DMS53 (cell line): Measurements from ENCODE around the gene VAV1.
"Not testable (repeated sequence)": the region's sequence is repeated elsewhere in the genome, so short reads cannot be mapped to it uniquely, and the experiment has no call there.

Experiments
- DNase-seq: peaks from one replicate; lab custom pipeline; 2025; lab: John Stamatoyannopoulos, UW

The VAV1 gene

GRCh38 chr19:6790194-6791128 is 18.0 kb downstream of the VAV1 start:
- DNase-seq, result no peak

- DNase-seq, result no peak
Measured at GRCh38 chr19:6791237-6791636, 18.7 kb downstream of the VAV1 start.

GRCh38 chr19:6793411-6793810 is 20.9 kb downstream of the VAV1 start:
- no peak for DNase-seq

- no peak for DNase-seq
Measured at GRCh38 chr19:6793973-6794372, 21.5 kb downstream of the VAV1 start.

DNA sequence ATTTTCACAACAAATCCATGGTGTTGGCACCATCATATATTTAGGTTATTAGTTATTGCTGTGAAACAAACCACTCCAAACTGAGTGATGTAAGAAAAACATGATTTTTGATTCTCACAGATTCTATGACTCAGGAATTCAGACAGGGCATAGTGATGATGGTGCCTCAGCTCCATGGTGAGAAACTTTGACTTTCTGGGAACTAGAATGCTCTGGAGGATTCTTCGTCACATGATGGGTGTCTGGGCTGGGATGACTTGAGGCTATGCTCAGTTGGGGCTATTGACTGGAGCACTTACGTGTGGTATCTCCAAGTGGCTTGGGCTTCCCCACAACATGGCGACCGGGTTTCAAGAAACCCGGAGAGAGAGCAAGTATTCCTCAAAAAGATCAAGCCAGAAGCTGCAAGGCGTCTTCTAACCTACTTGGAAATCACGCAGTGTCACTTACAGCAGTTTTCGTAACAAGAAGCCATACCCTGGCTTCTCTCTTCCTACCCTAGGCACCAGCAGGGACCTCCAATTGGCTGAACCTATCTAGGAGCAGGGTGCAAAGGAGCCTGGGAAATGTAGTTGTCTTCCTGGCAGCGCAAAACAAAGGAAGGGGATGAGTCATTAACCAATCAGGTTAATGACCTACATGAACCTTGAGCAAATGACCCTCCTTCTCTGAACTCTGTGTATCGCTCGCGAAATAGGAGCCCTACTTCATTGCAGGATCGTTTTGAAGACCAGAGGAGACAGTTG is 22.4 kb downstream of the VAV1 start:
- no peak for DNase-seq

- DNase-seq, result no peak
Measured at GRCh38 chr19:6796278-6796677, 23.8 kb downstream of the VAV1 start.

DNA sequence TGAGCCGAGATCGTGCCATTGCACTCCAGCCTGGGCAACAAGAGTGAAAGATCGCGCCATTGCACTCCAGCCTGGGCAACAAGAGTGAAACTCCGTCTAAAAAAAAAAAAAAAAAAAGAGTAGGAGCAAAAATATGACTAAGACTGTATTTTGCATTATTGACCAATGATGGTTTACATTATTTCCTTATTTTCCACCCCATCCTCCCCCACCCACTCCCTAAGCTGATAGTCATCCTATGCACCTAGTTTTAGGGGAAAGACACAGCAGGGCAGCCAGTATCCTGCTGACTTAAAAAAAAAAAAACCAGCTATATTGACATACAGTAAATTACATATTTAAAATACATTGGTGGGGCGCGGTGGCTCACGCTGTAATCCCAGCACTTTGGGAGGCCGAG is 25.1 kb downstream of the VAV1 start:
- no peak for DNase-seq

DNA sequence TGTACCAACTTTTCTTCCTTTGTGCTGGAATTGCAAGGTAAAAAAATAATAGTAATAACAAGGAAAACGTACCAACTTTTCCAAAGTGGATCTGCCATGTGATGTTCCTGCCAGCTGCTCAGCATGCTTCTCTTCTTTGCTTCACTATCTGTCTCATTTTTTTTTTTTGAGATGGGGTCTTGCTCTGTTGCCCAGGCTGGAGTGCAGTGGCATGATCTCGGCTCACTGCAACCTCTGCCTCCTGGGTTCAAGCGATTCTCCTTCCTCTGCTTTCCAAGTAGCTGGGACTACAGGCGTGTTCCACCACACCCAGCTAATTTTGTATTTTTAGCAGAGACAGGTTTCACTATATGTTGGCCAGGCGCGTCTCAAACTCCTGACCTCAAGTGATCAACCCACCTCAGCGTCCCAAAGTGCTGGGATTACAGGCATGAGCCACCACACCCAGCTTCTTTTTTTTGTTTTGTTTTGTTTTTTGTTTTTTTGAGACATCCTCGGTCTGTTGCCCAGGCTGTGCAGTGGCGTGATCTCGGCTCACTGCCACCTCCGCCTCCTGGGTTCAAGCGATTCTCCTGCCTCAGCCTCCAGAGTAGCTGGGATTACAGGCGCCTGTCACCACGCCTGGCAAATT is 27.8 kb downstream of the VAV1 start:
- DNase-seq, result not testable (repeated sequence)

GRCh38 chr19:6800991-6801484 is 28.5 kb downstream of the VAV1 start:
- DNase-seq, result no peak

DNA sequence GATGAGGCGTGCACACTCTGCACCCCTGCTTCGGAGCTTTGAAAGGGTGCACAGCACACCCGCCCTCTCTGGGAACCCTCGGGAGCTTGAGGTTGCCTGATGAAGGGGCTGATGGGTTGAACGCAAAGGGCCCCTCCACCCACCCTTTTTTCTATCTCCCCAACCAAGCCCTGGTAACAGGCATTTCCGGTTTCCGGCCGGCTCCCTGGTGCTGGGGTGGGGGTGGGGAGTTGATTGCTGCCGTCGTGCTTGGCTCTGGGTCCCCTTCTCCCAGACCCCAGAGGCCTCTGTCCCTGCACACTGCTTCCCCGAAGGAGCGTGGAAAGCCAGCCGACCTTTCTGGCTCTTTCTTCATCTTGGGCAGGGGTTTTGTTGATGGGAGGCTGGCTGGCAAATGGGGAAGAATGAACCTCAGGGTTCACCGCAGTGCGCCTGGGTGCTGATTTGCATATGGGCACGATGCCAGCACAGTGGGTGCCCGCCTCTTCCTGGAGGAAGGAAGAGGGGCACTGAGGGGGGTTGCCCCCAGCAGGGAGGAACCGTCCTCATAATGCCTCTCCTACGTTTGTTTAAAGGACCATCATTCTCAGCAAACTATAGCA is 29.1 kb downstream of the VAV1 start:
- DNase-seq, result no peak

- DNase-seq, result no peak
Measured at GRCh38 chr19:6802336-6803035, 30.0 kb downstream of the VAV1 start.

DNA sequence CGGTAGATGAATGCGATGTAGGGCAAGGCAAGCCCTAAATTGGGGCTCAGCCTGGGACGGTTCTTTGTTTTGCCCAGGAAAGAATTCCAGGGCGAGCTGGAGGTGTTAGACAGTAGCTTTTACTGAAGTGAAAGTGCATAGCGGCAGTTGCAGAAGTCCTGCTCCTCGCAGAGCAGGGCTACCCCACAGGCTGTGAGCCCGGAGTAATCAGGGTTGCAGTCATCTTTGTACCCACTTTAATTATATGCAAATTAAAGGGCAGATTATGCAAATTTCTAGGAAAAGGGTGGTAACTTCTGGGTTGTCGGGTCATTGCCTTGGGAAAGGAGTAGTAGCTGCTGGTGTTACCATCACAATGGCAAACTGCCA is 30.5 kb downstream of the VAV1 start:
- DNase-seq, result no peak

DNA sequence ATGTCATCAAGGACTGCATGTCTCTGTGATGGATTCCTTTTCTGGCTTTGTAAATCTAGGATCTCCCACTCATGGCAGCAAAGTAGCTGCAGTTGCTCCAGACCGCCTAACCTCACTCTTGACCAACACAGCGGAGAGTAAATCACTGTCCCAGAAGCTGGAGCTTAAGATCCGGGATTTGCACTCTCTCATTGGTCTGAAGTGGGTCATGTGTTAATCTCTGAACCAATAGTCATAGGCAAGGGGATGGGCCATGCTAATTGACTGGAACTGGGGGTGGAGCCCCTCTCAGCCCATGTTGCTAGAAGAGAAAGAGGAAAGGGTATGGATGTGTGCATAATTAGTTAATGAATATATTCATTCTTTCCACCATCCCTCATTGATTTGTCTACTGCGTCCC is 34.0 kb downstream of the VAV1 start:
- DNase-seq, result no peak

DNA sequence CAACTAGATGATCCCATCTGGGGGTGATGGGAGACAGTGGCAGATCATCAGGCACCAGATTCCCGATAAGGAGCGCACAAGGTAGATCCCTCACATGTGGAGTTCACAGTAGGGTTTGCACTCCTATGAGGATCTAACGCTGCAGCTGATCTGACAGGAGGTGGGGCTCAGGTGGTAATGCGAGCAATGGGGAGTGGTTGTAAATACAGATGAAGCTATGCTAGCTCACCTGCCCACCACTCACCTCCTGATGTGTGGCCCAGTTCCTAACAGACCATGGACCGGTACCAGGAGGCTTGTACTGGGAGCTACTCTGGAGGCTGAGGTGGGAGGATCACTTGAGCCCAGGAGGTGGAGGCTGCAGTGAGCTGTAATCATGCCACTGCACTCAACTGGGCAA is 34.8 kb downstream of the VAV1 start:
- no peak for DNase-seq

- no peak for DNase-seq
Measured at GRCh38 chr19:6808494-6808893, 36.0 kb downstream of the VAV1 start.

- no peak for DNase-seq
Measured at GRCh38 chr19:6809262-6809661, 36.8 kb downstream of the VAV1 start.

DNA sequence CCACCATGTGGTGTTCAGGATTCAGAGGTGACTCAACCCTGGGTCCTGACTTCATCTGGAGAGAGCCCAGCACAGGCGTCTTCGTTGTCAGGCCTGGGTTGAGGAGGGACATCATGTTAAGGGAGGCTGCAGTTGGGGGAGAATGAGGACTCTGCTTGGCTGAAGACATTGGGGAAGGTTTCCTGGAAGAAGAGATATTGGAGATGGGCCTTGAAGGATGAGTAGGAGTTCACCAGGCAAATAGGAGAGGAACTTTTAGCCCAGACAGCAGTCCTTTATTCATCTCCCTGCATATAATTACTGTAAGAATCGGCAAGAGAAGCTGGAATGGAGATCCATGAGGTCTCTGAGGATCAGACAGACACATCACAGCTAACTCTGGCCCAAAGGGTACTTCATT is 38.9 kb downstream of the VAV1 start:
- no peak for DNase-seq

GRCh38 chr19:6811906-6812305 is 39.4 kb downstream of the VAV1 start:
- DNase-seq, result peak; percentile 28

- DNase-seq, result no peak
Measured at GRCh38 chr19:6812612-6813011, 40.1 kb downstream of the VAV1 start.

GRCh38 chr19:6813659-6814058 is 41.2 kb downstream of the VAV1 start:
- DNase-seq, result no peak

- no peak for DNase-seq
Measured at GRCh38 chr19:6817179-6817578, 44.7 kb downstream of the VAV1 start.

GRCh38 chr19:6818246-6818645 is 45.7 kb downstream of the VAV1 start:
- no peak for DNase-seq
